ENCODE data around the gene CACNG7.

Gene CACNG7

GRCh38 chr19:53906211-53907192 is 2.6 kb upstream of the CACNG7 start:
- no peak for DNase-seq (ENCODE audit: low read depth)
- no peak overlapping the region for H3K4me3 ChIP-seq (ENCODE audit: low read length)
- TF ChIP-seq, protein P1, sequence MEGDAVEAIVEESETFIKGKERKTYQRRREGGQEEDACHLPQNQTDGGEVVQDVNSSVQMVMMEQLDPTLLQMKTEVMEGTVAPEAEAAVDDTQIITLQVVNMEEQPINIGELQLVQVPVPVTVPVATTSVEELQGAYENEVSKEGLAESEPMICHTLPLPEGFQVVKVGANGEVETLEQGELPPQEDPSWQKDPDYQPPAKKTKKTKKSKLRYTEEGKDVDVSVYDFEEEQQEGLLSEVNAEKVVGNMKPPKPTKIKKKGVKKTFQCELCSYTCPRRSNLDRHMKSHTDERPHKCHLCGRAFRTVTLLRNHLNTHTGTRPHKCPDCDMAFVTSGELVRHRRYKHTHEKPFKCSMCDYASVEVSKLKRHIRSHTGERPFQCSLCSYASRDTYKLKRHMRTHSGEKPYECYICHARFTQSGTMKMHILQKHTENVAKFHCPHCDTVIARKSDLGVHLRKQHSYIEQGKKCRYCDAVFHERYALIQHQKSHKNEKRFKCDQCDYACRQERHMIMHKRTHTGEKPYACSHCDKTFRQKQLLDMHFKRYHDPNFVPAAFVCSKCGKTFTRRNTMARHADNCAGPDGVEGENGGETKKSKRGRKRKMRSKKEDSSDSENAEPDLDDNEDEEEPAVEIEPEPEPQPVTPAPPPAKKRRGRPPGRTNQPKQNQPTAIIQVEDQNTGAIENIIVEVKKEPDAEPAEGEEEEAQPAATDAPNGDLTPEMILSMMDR (conservative IDR thresholded peaks at IDR 0.05; ENCODE audit: low read length): peak; percentile 71

DNA sequence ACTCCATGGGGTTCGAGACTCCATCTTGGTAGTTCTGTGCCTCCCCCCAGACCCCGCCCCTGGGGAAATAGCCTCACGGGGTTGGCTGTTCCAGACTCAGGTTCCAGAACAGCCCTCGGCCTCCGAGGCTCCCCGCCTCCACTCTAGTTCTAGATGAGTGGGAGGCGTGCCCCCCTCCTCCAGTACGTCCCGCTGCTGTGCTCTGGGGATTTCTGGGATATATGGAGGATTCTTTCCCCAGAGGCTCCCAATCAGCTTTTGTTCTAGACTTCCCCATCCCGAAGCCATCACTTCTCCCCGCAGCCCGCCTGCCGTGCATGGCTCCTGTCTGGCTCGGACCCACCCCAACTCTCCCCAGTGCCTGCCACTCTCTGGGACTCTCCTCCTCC is 1.9 kb upstream of the CACNG7 start:
- no peak for DNase-seq (ENCODE audit: low read depth)
- no peak overlapping the region for H3K4me3 ChIP-seq (ENCODE audit: low read length)
- TF ChIP-seq, protein P1 (conservative IDR thresholded peaks at IDR 0.05; ENCODE audit: low read length): no peak

- DNase-seq (ENCODE audit: low read depth): no peak
- TF ChIP-seq, protein P1 (conservative IDR thresholded peaks at IDR 0.05; ENCODE audit: low read length): 0 out of 2 replicates have a peak, but pooled peaks have one; percentile 4
- no peak overlapping the region for H3K4me3 ChIP-seq (ENCODE audit: low read length)
Measured at GRCh38 chr19:53907690-53908089, 1.4 kb upstream of the CACNG7 start.

- TF ChIP-seq, protein P1 (conservative IDR thresholded peaks at IDR 0.05; ENCODE audit: low read length): no peak
- H3K4me3 ChIP-seq (ENCODE audit: low read length): peak overlapping the region; percentile 24; the same call in 1 of the 2 replicates
- peak; percentile 24 for DNase-seq (ENCODE audit: low read depth)
Measured at GRCh38 chr19:53908106-53908934, 758 bp upstream of the CACNG7 start.

DNA sequence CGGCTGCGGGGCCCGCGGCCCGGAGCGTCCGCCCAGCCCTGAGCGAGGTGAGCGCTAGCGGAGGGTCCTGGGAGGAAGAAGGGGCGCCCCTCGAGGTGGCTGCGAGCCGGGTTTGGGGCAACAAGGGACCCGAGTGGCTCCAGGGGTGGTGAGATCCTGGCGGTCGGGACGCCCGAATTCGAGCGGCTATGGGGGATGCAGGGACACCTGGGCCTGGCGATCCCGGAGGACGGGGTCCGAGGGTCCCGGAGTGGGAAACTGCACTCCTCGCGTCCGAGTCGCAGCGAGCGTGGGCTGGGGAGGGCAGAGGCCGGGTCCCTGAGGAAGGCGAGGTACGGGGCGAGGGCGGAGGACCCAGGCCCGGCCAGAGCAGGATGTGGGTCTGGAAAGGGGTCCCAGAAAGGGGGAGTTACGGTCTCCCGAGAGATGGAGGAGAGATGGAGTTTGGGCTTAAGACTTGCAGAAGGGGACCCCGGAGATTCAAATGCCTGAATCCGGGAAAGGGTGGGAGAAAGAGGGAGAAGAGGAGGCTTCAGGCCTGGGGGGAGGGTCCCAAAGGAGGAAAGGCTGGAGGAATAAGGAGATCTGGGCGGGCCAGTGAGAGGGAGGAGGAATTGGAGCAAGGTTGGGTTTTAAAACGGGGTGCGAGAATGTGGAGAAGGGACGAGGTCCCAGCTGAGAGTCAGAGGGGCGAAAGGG is 542 bp downstream of the CACNG7 start:
- H3K4me3 ChIP-seq (ENCODE audit: low read length): 0 out of 2 replicates have a peak overlapping the region, but pooled peaks have one; percentile 5
- TF ChIP-seq, protein P1 (conservative IDR thresholded peaks at IDR 0.05; ENCODE audit: low read length): no peak
- no peak for DNase-seq (ENCODE audit: low read depth)

GRCh38 chr19:53910170-53910518 is 1.1 kb downstream of the CACNG7 start:
- DNase-seq (ENCODE audit: low read depth): no peak
- H3K4me3 ChIP-seq (ENCODE audit: low read length): no peak overlapping the region
- TF ChIP-seq, protein P1 (conservative IDR thresholded peaks at IDR 0.05; ENCODE audit: low read length): no peak

Data from AG10803 (cell line).